Erythroblast (primary cell): ENCODE results near the gene NUDT16L1.

ENCODE experiments used
- GATA1 ChIP-seq: IDR thresholded peaks from 2 replicates; pipeline ENCODE4 v1.6.1; 2011; ENCODE audit warnings: low read depth, mild to moderate bottlenecking, control low read depth, low read length, moderate library complexity
- POLR2A ChIP-seq: IDR thresholded peaks from 2 replicates; pipeline ENCODE4 v1.6.1; 2011; ENCODE audit warnings: mild to moderate bottlenecking, low read length

DNA sequence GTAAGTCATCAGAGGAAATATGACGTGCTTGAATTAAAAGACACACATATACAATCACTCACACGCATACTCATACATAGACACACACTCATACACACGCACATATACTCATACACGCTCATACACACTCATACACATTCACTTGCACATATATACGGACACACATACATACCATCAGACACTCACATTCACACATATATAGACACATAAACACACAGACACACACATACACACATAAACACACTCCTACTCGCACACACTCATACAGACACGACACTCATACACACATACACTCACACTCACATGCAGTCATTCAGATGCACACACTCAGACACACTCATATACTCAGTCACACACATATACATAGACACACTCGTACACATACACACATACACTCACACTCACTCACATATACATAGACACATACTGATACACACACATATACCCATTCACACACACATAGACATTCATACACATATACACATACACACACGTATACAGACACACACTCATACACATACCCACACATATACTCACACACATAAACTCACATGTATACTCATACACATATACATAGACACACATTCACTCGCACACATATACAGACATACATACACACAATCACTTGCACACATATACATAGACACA lies 24.9 kb upstream of the NUDT16L1 start:
- TF ChIP-seq POLR2A (no peak), GATA1 (no peak)
